Body of pancreas (tissue), 4 donors: ENCODE data around the gene FOXK2. TPM values are rescaled to one million over a fixed set of nuclear protein-coding genes. Genes with fewer than 3 reads are reported as not detected.

Experiments
- ATAC-seq: fragments of 150-250 bp; one replicate; pipeline ENCODE4 v1.9.1; 2016
- DNase-seq, 4 donors: peaks; one replicate each; pipeline ENCODE4 v3.0.0-alpha.2; 2019
- H3K27ac ChIP-seq, 4 donors: fragments of 200-600 bp; sonication (generic); 1 replicate in 3 of 4; 2 replicates in 1 of 4; pipeline versions ENCODE4 v1.5.1 to v1.6.1; 2016 to 2019; ENCODE audit warnings: mild to moderate bottlenecking in 1 of 4, mixed read lengths in 1 of 4, moderate library complexity in 1 of 4
- H3K27me3 ChIP-seq, 2 donors: fragments of 200-600 bp; sonication (generic); one replicate each; pipeline ENCODE4 v1.6.0; 2016; ENCODE audit warnings: mild to moderate bottlenecking in 1 of 2
- H3K36me3 ChIP-seq, 2 donors: fragments of 200-600 bp; sonication (generic); replicated peaks in 1 of 2; 2 replicates each; pipeline ENCODE4 v1.5.1; 2016; ENCODE audit warnings: low read depth in 2 of 2; ENCODE audit not compliant: insufficient read depth in 1 of 2
- H3K4me1 ChIP-seq: fragments of 200-600 bp; sonication (generic); one replicate; pipeline ENCODE4 v1.6.0; 2016
- H3K4me3 ChIP-seq, 2 donors: fragments of 200-600 bp; sonication (generic); 1 replicate in 1 of 2; 2 replicates in 1 of 2; pipeline ENCODE4 v1.5.1; 2016 to 2019
- H3K9me3 ChIP-seq, 3 donors: fragments of 200-600 bp; sonication (generic); 1 replicate in 2 of 3; 2 replicates in 1 of 3; pipeline ENCODE4 v1.5.1; 2016
- CTCF ChIP-seq, 7 experiments: fragments of 450-650 bp in 4 of 7; fragments of 200-600 bp in 3 of 7; sonication (generic) in 3 of 7; IDR thresholded peaks; one replicate each; pipeline ENCODE4 v1.5.1; 2016 to 2019; ENCODE audit warnings: antibody characterized with exemption in 7 of 7
- POLR2A ChIP-seq, 3 donors: fragments of 450-650 bp; IDR thresholded peaks; one replicate each; pipeline ENCODE4 v1.6.1; 2016; ENCODE audit warnings: antibody characterized with exemption in 3 of 3, mild to moderate bottlenecking in 2 of 3
- WGBS, 2 donors: methylation state at CpG; one replicate each; pipeline ENCODE4 v1.1.5; 2017; 5-methylcytosine and 5-hydroxymethylcytosine counted together
- intact Hi-C: fragments of 100-400 bp; cut with DNase I; formaldehyde crosslinking; loops from one replicate; pipeline ENCODE4 v1.15.1; 2023
- total RNA-seq, 2 donors: library from RNA; depleted of rRNA; stranded (reverse); fragments of >200 nt; gene quantifications; one replicate each; pipeline ENCODE4 v1.1.0, GENCODE V29; 2016

FOXK2 gene
- total RNA-seq, 2 donors from 2014 or later: 10.6 to 25.1 TPM

- Histone ChIP-seq H3K36me3 (peaks cover 0 to 16% of the 10 kb centered on the region in 2 donors), H3K9me3 (no peaks in the 10 kb centered on the region), H3K4me3 (no peak overlapping the region), H3K4me1 (peaks cover 12% of the 10 kb centered on the region), H3K27me3 (no peaks in the 10 kb centered on the region), H3K27ac (no peak overlapping the region)
- no peak for DNase-seq
- intact Hi-C loops: no loop called here
- no peak for TF ChIP-seq POLR2A (IDR thresholded peaks at IDR 0.05)
- TF ChIP-seq CTCF (IDR thresholded peaks at IDR 0.05): no peak
- ATAC-seq: no peak
- WGBS, 2 donors: 83 to 95% methylated on average over 15 to 23 of the region's 23 CpGs
These were observed 79.0 kb downstream of the FOXK2 start for GRCh38 chr17:82598256-82599119.

DNA sequence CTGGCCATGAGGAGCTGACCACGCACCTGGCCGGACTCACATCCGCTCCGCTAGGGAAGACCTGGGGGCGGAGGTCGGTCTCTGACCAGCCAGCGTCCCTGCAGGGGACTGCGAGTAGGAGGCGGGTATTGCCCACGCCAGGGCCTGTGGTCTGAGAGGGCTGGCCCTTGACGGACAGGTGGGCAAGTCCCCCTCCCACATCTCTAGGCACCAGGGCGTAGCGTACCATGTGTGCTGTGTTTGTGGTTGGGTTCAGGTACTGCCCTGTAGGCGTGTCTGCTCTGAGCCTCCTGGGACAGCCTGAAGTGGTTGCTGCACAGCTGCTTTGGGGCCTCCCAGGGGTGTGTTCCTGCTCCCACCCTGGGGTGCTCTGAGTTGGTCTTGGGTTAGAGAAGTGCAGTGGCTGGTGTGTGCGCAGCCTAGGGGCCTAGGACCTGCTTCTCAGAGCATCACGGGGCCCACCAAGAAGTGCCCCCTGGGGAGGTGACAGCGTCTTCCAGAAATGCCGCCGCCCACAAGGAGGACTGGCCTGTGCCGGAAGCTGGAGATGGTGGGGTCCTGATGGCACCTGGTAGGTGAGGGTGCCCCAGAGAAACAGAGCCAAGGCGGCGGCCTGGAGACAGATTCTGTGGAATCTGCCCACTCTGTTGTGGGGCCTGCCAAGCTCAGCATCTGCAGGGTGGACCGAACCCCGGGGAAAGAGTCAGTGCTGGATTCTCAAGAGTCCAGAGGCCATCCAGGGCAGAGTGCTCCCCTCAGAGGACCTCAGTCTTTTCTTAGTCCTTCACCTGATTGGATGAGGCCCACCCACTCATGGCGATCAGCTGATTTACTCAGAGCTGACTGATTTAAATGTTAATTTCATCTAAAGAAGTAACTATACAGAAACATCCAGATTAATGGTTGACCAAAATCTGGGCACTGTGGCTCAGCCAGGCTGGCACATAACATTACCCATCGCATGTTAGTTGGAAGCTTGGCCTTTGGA is 80.4 kb downstream of the FOXK2 start:
- no peak for TF ChIP-seq POLR2A (IDR thresholded peaks at IDR 0.05)
- TF ChIP-seq CTCF (IDR thresholded peaks at IDR 0.05): no peak
- 89 to 98% methylated on average over 18 to 26 of the region's 26 CpGs for WGBS, 2 donors
- H3K27ac ChIP-seq: no peak overlapping the region
- no peaks in the 10 kb centered on the region for H3K4me1 ChIP-seq
- no peaks in the 10 kb centered on the region for H3K9me3 ChIP-seq
- DNase-seq (no peak), ATAC-seq (no peak)
- H3K27me3 ChIP-seq: no peaks in the 10 kb centered on the region
- H3K4me3 ChIP-seq: no peak overlapping the region
- intact Hi-C loops: no loop called here
- H3K36me3 ChIP-seq: peaks cover 0 to 18% of the 10 kb centered on the region in 2 donors

GRCh38 chr17:82600731-82601446 is 81.4 kb downstream of the FOXK2 start:
- Histone ChIP-seq H3K27ac (no peak overlapping the region), H3K4me1 (no peaks in the 10 kb centered on the region), H3K9me3 (no peaks in the 10 kb centered on the region), H3K4me3 (no peak overlapping the region), H3K27me3 (no peaks in the 10 kb centered on the region), H3K36me3 (peaks cover 0 to 18% of the 10 kb centered on the region in 2 donors)
- ATAC-seq (no peak), DNase-seq (no peak)
- TF ChIP-seq POLR2A (IDR thresholded peaks at IDR 0.05) (no peak), CTCF (IDR thresholded peaks at IDR 0.05) (no peak)
- intact Hi-C loops: no loop called here
- WGBS, 2 donors: 95% methylated on average over 36 to 37 of the region's 37 CpGs

- peaks cover 0 to 15% of the 10 kb centered on the region in 2 donors for H3K36me3 ChIP-seq
- WGBS, 2 donors: 93 to 97% methylated on average over 20 to 23 of the region's 24 CpGs
- ATAC-seq (no peak), DNase-seq (no peak)
- intact Hi-C loops: no loop called here
- no peaks in the 10 kb centered on the region for H3K4me1 ChIP-seq
- no peak overlapping the region for H3K27ac ChIP-seq
- no peak overlapping the region for H3K4me3 ChIP-seq
- H3K27me3 ChIP-seq: no peaks in the 10 kb centered on the region
- no peaks in the 10 kb centered on the region for H3K9me3 ChIP-seq
- TF ChIP-seq POLR2A (IDR thresholded peaks at IDR 0.05) (no peak), CTCF (IDR thresholded peaks at IDR 0.05) (no peak)
These were observed 82.0 kb downstream of the FOXK2 start for GRCh38 chr17:82601447-82602000.
